Activated naive CD8-positive, alpha-beta T cell treated with anti-CD3 and anti-CD28 coated beads, Interleukin-2, amount 50 U/mL, for 16 hours (primary cell): ENCODE results near the gene USB1.

Experiments used
- DNase-seq: peaks from one replicate; pipeline ENCODE4 v3.0.0-alpha.2; 2020; ENCODE audit warnings: low read depth, low spot score

The USB1 gene

DNA sequence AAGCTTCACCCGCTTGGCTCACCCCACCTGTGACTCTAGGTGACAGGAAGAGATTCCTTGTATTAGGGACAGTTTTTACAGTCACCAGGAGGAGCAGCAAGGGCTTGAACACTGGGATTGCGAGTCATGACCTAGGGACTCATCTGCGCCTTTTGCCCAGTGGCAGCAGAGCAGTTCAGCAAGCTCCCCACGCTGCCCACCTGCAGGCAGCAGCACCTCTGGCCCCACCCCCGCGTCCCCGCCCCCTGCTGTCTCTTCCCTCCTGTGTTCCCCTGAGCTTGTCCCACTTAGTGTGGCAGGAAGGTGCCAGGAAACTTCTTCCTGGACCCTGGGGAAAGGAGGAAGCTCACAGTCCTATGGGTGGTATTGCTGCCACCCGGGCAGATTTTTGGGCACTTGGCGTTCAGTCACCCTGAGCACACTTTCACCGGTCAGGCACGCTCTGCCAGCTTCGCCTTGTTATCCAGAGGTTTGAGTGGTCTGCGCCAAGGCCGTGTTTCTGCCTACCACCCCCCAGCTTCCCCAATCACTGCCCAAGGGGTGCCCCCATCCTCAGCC lies 33.0 kb downstream of the USB1 start:
- no peak for DNase-seq

- DNase-seq = no peak
Observed at GRCh38 chr16:58034774-58035173, 33.6 kb downstream of the USB1 start.

DNA sequence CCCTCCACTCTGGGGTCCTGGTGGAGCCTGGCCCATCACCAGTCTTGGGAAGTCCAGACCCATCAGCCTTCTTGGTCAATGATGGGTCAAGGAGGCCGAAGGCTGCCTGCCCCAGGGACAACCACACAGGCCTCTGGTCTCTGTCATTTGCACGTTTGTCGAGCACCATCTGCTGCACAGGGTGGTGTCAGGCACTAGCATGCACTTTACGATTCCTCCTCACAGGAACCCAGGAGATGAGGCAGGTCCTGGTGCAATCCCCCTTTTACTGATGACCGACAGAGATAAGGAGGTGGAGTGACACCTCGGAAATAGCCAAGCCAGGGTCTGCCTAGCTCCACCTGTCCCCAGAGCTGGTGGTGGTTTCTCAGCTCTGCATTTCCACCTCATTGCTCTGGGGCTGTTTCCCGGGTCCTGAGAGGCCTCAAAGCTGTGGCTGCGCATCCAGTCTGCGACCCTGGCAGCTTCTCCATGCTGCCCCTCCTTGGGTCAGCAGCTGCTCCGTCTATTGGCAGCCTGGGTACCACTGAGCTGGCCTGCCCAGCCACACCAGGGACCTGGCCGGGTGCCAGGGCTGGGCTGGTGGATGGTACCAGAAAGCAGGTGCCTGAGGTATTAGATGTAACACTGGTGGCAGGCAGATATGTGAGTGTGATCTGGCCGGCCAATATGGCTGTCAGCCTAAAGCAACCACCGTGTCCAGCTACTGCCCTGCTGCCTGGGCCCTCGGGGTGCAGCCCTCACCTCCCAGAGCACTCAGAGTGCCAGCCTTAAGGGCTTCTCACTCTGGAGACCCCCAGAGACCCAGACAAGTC lies 34.4 kb downstream of the USB1 start:
- no peak for DNase-seq

GRCh38 chr16:58036943-58037342 lies 35.7 kb downstream of the USB1 start:
- DNase-seq = no peak

GRCh38 chr16:58037365-58038057 lies 36.3 kb downstream of the USB1 start:
- DNase-seq = no peak

- DNase-seq = no peak
Observed at GRCh38 chr16:58038219-58038641, 37.0 kb downstream of the USB1 start.

GRCh38 chr16:58039829-58040495 lies 38.8 kb downstream of the USB1 start:
- DNase-seq = no peak

DNA sequence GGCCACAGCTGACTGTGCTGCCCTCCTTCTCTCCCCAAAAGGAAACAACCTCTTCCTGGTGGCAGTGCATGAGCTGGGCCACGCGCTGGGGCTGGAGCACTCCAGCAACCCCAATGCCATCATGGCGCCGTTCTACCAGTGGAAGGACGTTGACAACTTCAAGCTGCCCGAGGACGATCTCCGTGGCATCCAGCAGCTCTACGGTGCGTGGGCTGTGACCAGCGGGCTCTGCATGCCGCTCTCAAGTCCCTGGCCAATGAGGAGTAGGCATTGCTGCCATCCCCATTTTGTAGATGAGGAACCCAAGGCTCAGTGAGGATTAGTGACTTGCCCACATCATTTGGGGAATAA lies 39.3 kb downstream of the USB1 start:
- no peak for DNase-seq

- DNase-seq = no peak
Observed at GRCh38 chr16:58040945-58041627, 39.9 kb downstream of the USB1 start.

GRCh38 chr16:58041628-58041955 lies 40.4 kb downstream of the USB1 start:
- no peak for DNase-seq

- DNase-seq = no peak
Observed at GRCh38 chr16:58042001-58042885, 41.0 kb downstream of the USB1 start.

GRCh38 chr16:58042886-58043515 lies 41.8 kb downstream of the USB1 start:
- no peak for DNase-seq

- no peak for DNase-seq
Observed at GRCh38 chr16:58043571-58044155, 42.5 kb downstream of the USB1 start.

- DNase-seq = no peak
Observed at GRCh38 chr16:58044266-58045019, 43.2 kb downstream of the USB1 start.

- DNase-seq = no peak
Observed at GRCh38 chr16:58045096-58045495, 43.9 kb downstream of the USB1 start.

DNA sequence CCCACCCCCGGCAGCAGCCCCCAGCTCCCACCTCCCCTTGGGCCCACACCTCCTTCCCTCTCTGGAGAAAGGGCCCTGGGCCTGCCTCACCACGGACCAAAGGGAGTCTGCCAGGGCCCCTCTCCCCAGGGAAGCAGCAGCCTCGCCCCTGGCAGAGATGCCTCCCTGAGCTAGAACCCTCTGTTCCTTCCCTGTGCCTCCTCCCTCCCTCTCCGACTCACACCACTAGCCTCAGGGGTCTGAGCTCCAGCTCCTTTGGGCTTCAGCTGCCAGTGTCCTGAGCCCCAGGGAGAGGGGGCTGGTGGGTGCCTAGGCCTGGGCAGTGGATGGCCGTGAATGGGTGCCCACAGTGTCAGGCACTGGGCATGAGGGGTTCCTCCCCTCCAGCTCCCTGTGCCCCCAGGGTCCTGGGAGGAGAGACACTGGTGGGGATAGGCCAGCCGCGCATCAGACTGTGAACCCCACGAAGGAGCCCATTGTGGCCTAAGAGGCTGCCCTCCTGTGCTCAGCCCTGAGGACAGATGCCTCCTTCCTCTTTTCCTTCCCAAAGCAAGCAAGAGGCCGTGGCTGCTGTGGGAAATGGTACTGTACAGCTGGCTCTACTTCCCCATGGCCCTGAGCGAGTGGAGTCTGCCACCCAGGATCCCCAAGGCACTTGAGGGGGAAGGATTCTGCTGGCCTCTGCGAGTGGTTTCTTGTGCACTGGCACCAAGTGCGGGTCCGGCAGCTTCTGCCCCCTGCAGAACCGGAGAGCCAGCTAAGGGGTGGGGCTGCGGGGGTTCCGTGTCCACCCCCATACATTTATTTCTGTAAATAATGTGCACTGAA lies 45.1 kb downstream of the USB1 start:
- DNase-seq = no peak

GRCh38 chr16:58046936-58047335 lies 45.7 kb downstream of the USB1 start:
- DNase-seq = no peak

GRCh38 chr16:58047557-58048348 lies 46.5 kb downstream of the USB1 start:
- no peak for DNase-seq
